Hematopoietic multipotent progenitor cell treated with erythropoietin and hydrocortisone succinate and interleukin-3 and kit ligand, for 17 days (in vitro differentiated cells): ENCODE data around the gene PRRC2A.

Source experiments
- DNase-seq: peaks from one replicate; pipeline ENCODE4 v3.0.0-alpha.2; 2015; ENCODE audit warnings: low spot score

The PRRC2A gene

GRCh38 chr6:31666337-31666965, 45.9 kb downstream of the PRRC2A start:
- DNase-seq, result peak; percentile 35

GRCh38 chr6:31669676-31670075, 49.2 kb downstream of the PRRC2A start, which contains the start of gene LY6G5B:
Gene LY6G5B (plus strand): TSS chr6:31669976. CDS start chr6:31670951, 975 bp downstream.
- DNase-seq, result no peak

- DNase-seq, result no peak
These were observed 55.9 kb downstream of the PRRC2A start for GRCh38 chr6:31676322-31676903.

GRCh38 chr6:31676904-31677303, 56.4 kb downstream of the PRRC2A start:
- no peak for DNase-seq

- DNase-seq, result no peak
These were observed 57.4 kb downstream of the PRRC2A start for GRCh38 chr6:31677955-31678354.

- DNase-seq, result peak; percentile 80
These were observed 60.0 kb downstream of the PRRC2A start, which contains the start of gene LY6G5C for GRCh38 chr6:31680226-31681134. Gene LY6G5C (minus strand): TSS chr6:31681067. CDS start chr6:31680373, 694 bp downstream.

GRCh38 chr6:31681135-31681671, 60.7 kb downstream of the PRRC2A start:
- no peak for DNase-seq

GRCh38 chr6:31683591-31683990, 63.1 kb downstream of the PRRC2A start:
- DNase-seq, result no peak

- DNase-seq, result peak; percentile 31
These were observed 66.0 kb downstream of the PRRC2A start for GRCh38 chr6:31686483-31686882.

- DNase-seq, result no peak
These were observed 66.8 kb downstream of the PRRC2A start for GRCh38 chr6:31687321-31687720.
